A673 (cell line): ENCODE measurements around the gene ADORA2A.

Experiments
- CTCF ChIP-seq: fragments of 300-800, 200-600 bp; sonication (generic); conservative IDR thresholded peaks from 2 replicates; pipeline ENCODE4 v1.5.1; 2017; ENCODE audit warnings: low read depth, mild to moderate bottlenecking, antibody characterized with exemption, low read length, moderate library complexity, mixed read lengths
- EZH2 ChIP-seq: fragments of 200-600 bp; sonication (generic); IDR thresholded peaks from 2 replicates; pipeline ENCODE4 v1.6.1; 2017; ENCODE audit warnings: borderline replicate concordance, low read depth, mild to moderate bottlenecking, mixed read lengths, antibody characterized with exemption, low read length; ENCODE audit not compliant: poor library complexity, severe bottlenecking

GRCh38 chr22:24457894-24458420 lies 30.6 kb downstream of the ADORA2A start:
- TF ChIP-seq CTCF (no peak), EZH2 (no peak)
